H54 (cell line): ENCODE results near the gene MED26.

Source experiments
- DNase-seq: peaks from one replicate; pipeline ENCODE4 v3.0.0; 2011; ENCODE audit warnings: low spot score, mixed read lengths; ENCODE audit not compliant: insufficient read length
- FAIRE-seq: peaks from 3 replicates; lab custom pipeline; 2011; peaks lifted over from hg19 to GRCh38; lab: Jason Lieb, UNC
- POLR2A ChIP-seq: IDR thresholded peaks from 2 replicates; pipeline ENCODE4 v1.6.1; 2011; ENCODE audit warnings: low read depth, mild to moderate bottlenecking, low read length

MED26 gene

DNA sequence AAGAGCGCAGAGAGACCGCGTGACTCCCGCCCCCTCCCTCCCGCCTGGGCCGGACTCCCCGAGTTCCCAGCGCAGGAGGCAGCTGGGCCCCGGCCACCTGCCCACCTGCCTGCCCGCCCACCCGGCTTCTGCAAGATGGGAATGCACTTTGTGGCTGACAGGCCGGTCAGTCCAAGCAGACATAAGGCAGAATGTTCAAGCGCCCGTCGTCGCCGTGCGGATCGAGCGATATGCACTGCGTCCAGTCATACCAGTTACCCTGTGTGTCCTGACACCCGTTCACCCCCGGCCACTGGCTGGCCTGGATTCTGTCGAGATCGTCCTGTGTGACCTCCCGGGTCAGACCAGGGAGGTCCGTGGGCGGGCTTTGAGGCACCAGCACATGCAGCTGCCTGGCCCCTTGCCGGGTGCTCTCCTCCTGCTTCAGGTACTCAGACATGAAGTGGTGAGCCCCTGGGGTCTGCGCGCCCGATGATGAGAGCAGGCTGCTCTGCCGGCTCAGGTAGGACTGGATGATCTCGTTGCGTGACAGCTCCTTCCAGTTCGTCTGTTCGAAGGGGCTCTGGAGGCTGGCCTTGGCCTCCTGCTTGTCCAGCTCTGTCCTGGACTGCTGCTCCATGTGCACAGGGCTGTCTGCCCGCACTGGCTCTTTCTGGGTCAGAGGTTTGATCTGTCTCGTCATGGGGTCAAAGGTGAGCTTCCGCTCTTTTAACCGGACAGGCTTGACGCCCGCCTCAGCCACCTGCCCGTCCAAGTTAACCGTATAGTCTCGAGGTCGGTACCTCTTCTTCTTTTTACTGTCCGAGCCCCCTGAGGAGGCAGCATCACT lies 51.9 kb downstream of the MED26 start:
- DNase-seq (no peak), FAIRE-seq (no peak)
- TF ChIP-seq POLR2A: no peak

- no peak for FAIRE-seq
- no peak for TF ChIP-seq POLR2A
- DNase-seq: no peak
Measured at GRCh38 chr19:16575282-16575681, 52.7 kb downstream of the MED26 start.

DNA sequence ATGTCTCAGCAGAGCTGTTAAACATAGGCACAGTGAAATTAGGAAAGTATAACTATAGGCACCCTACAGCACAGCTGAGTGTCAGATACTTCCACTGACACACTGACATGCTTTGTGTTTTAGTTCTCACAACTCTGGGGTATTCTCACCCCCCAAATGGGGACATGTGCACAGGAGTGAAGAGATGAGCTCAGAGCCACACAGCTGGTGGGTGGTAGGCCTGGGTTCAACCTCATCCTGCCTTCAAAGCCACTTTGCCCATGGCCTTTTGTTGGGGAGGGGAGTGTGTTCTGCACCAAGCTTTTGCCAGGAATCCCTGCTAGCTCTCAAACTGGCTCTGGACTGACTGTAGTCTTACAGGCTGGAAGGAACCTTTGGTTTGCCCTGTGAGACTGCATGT lies 54.1 kb downstream of the MED26 start:
- no peak for TF ChIP-seq POLR2A
- FAIRE-seq (no peak), DNase-seq (no peak)

DNA sequence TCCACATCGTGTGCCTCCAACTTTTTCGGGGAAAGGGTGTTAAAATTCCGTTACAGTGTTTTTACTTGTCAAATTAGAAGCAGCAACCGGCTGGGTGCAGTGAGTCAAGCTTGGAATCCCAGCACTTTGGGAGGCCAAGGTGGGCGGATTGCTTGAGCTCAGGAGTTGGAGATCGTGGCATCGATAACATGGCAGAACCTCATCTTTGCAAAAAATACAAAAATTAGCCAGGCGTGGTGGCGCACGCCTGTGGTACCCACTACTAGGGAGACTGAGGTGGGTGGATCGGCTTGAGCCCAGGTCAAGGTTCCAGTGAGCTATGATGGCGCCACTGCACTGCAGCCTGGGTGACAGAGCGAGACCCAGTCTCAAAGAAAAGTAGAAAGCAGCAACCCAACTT lies 54.7 kb downstream of the MED26 start:
- no peak for DNase-seq
- FAIRE-seq: no peak
- no peak for TF ChIP-seq POLR2A

- FAIRE-seq (no peak), DNase-seq (peak; percentile 100)
- peak; percentile 74 for TF ChIP-seq POLR2A
Measured at GRCh38 chr19:16572332-16573211, 55.4 kb downstream of the MED26 start, which contains the start of gene SLC35E1. SLC35E1 (minus strand) TSS chr19:16572415; CDS start chr19:16572364, 51 bp downstream.

DNA sequence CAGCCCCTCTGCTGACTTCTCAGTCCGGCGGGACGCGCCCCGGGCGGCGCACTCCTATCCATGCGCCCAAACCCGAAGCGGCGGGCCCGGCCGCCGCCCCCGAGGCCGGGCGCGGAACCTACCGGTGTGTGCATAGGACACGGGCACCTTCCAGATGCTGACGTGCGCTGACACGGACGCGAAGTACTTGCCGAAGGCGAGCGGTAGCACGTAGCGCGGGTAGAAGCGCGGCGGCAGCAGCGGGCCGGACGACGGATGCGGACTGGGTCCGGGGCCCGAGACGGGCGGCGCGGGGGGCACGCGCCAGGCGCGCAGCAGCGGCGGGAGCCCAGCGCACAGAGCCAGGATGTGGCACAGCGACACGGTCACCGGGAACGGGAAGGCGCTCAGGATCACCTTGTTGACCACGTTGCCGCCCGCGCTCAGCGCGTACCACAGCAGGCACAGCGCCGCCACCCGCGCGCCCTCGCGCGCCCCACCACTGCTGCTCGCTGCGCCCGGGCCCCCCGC lies 56.1 kb downstream of the MED26 start:
- TF ChIP-seq POLR2A: peak; percentile 58
- FAIRE-seq (no peak), DNase-seq (no peak)

DNA sequence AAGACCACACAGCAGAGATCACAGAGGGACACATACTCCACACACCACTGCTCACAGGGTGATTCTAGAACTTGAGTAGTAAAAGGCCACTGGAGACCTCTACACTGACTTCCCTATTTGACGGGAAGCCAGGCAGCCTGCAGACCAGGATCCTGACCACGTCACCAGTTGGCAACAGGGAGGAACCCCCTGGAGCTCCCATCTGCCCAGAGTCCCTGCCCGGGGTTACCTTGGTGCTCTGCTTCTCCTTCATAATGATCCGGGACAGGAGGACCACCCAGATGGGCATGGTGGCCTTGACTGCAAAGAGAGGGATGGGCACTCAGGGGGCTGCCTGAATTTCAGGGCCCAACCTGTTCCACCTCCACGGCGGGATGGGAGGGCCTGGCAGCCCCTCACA lies 56.7 kb downstream of the MED26 start:
- FAIRE-seq (no peak), DNase-seq (peak; percentile 79)
- no peak for TF ChIP-seq POLR2A

GRCh38 chr19:16569609-16570320 lies 58.2 kb downstream of the MED26 start:
- FAIRE-seq (no peak), DNase-seq (no peak)

DNA sequence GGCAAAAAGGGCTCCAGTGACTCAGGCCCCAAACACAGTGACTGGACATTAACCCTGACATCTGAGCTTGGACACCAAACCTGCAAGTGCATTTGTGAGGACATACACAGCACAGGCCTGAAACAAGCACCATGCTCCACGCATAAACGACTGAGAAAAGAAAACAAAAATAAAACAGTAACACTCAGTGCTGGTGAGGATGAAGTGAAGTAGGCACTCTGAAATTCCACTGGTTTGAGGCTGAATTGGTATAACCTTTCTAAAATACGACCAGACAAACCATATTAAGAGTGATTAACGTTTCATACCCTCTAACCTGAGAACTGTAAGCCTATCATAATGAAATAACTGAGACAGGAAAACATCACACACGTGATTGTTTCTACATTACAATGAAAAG lies 61.3 kb downstream of the MED26 start:
- no peak for FAIRE-seq
- no peak for TF ChIP-seq POLR2A
- no peak for DNase-seq

More at GRCh38 chr19:16569609-16570320, 58.2 kb downstream of the MED26 start:
- TF ChIP-seq POLR2A: no peak

GRCh38 chr19:16566161-16566560 lies 61.8 kb downstream of the MED26 start:
- no peak for TF ChIP-seq POLR2A
- DNase-seq: no peak
- no peak for FAIRE-seq

DNA sequence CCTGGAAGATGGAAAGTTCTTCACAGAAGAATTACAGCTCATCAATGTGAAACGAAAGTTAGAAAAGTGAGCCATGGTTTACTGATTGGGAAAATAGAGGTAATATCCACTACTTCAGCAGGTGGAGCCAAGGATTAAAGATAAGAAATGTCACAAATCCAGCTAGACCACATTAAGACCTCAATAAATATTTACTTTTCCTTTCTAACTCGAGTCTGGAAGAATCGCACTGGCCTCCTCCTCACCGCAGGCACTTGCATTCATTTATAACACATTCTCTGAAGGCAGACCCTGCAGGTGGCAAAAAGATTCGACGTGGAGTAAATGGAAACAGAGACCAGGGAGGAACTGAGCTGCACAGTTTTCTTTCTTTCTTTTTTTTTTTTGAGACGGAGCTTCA lies 63.2 kb downstream of the MED26 start:
- FAIRE-seq: no peak
- no peak for DNase-seq
- no peak for TF ChIP-seq POLR2A

- FAIRE-seq (no peak), DNase-seq (no peak)
- TF ChIP-seq POLR2A: no peak
Measured at GRCh38 chr19:16562608-16563025, 65.4 kb downstream of the MED26 start.

DNA sequence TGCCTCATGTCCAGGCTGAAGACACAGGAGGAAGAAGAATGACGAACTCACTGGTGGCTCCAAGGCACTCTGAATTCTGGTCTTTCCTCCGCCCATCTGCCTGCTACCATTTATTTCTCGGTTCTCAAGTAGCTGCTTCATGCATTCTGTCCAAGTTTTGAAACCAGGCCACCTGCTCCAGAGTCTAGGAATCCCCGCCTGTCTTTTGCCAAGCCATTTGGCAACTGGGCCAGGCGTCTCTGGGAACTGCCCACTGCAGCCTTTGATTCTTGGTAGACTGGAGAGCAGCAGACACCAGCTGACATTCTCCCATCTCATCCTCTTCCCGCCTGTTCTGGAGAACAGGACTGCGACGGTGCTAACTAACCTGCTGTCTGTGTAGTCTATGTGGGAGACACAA lies 66.6 kb downstream of the MED26 start:
- DNase-seq: no peak
- no peak for TF ChIP-seq POLR2A
- FAIRE-seq: no peak

- TF ChIP-seq POLR2A: no peak
- no peak for FAIRE-seq
- no peak for DNase-seq
Measured at GRCh38 chr19:16559780-16560276, 68.2 kb downstream of the MED26 start.
